Endothelial cell of umbilical vein (primary cell): ENCODE measurements around the gene AK4. TPM values are rescaled to one million over a fixed set of nuclear protein-coding genes. Genes with fewer than 3 reads are reported as not detected.

Experiments
- BruUV-seq: library from RNA; stranded (reverse); fragments of 400-500 nt; replicated peaks from 2 replicates; lab custom pipeline; 2021; lab: Mats Ljungman, UMichigan
- CTCF ChIA-PET: fragments of 300-600, 350-600 bp; sonication (Branson Sonifier 250); formaldehyde crosslinking; loops from one replicate; lab custom pipeline; 2021; ENCODE audit warnings: antibody characterized with exemption, inconsistent platforms; lab: Charles Lee
- POLR2A ChIA-PET: fragments of 300-600, 350-600 bp; sonication (Branson Sonifier 250); formaldehyde crosslinking; loops from one replicate; lab custom pipeline; 2021; ENCODE audit warnings: antibody characterized with exemption, inconsistent platforms; lab: Charles Lee
- DNase-seq: peaks from one replicate; pipeline ENCODE4 v3.0.0-alpha.2; 2011; ENCODE audit warnings: low read depth, low spot score
- FAIRE-seq: peaks from 2 replicates; lab custom pipeline; 2011; peaks lifted over from hg19 to GRCh38; lab: Jason Lieb, UNC
- H2AFZ ChIP-seq: 2 replicates; pipeline ENCODE4 v1.6.0; 2012; ENCODE audit warnings: low read depth, low read length, control low read depth, inconsistent platforms
- H3K27ac ChIP-seq: 2 replicates; pipeline ENCODE4 v1.5.1; 2011; ENCODE audit warnings: low read depth, mild to moderate bottlenecking, control low read depth, low read length, moderate library complexity; ENCODE audit not compliant: insufficient read depth
- H3K27me3 ChIP-seq, 2 experiments: 2 replicates each; pipeline versions ENCODE4 v1.6.0 to v1.6.1; 2011; ENCODE audit warnings: low read length in 2 of 2, mixed read lengths in 1 of 2; ENCODE audit not compliant: control insufficient read depth in 2 of 2, insufficient read depth in 2 of 2
- H3K36me3 ChIP-seq, 2 experiments: 2 replicates in 1 of 2; 3 replicates in 1 of 2; pipeline ENCODE4 v1.5.1; 2011; ENCODE audit warnings: low read length in 2 of 2, mild to moderate bottlenecking in 1 of 2, moderate library complexity in 1 of 2; ENCODE audit not compliant: control insufficient read depth in 2 of 2, insufficient read depth in 2 of 2; ENCODE audit errors: extremely low read depth in 1 of 2
- H3K4me1 ChIP-seq: 3 replicates; pipeline ENCODE4 v1.5.1; 2011; ENCODE audit warnings: mild to moderate bottlenecking, low read length; ENCODE audit not compliant: control insufficient read depth, insufficient read depth; ENCODE audit errors: extremely low read depth
- H3K4me2 ChIP-seq: 2 replicates; pipeline ENCODE4 v1.6.1; 2011; ENCODE audit warnings: low read length, control low read depth, mixed read lengths; ENCODE audit not compliant: insufficient read depth
- H3K4me3 ChIP-seq, 3 experiments: fragments of 200-600 bp in 1 of 3; sonication (generic), shearing (Covaris generic) in 1 of 3; replicated peaks in 1 of 3; 2 replicates each; pipeline ENCODE4 v1.5.1; 2011 to 2016; ENCODE audit warnings: control low read depth in 3 of 3, low read length in 3 of 3, mild to moderate bottlenecking in 2 of 3, inconsistent platforms in 1 of 3, low read depth in 1 of 3, moderate library complexity in 1 of 3; ENCODE audit not compliant: insufficient read depth in 1 of 3
- H3K79me2 ChIP-seq: 2 replicates; pipeline ENCODE4 v1.6.0; 2012; ENCODE audit warnings: low read length, inconsistent platforms; ENCODE audit not compliant: control insufficient read depth, insufficient read depth
- H3K9ac ChIP-seq: replicated peaks from 2 replicates; pipeline ENCODE3; 2011; ENCODE audit warnings: low read length, control low read depth; ENCODE audit not compliant: insufficient read depth; ENCODE audit errors: extremely low read depth
- H3K9me1 ChIP-seq: replicated peaks from 3 replicates; pipeline ENCODE4 v1.6.0; 2011; ENCODE audit warnings: mild to moderate bottlenecking, low read length; ENCODE audit not compliant: control insufficient read depth, insufficient read depth; ENCODE audit errors: extremely low read depth
- H3K9me3 ChIP-seq: replicated peaks from 2 replicates; pipeline ENCODE4 v1.5.1; 2012; ENCODE audit warnings: low read length, inconsistent platforms; ENCODE audit not compliant: control insufficient read depth, insufficient read depth
- H4K20me1 ChIP-seq: replicated peaks from 2 replicates; pipeline ENCODE3; 2011; ENCODE audit warnings: mild to moderate bottlenecking, low read length; ENCODE audit not compliant: control insufficient read depth, insufficient read depth; ENCODE audit errors: extremely low read depth
- EZH2 ChIP-seq: IDR thresholded peaks from 2 replicates; pipeline ENCODE4 v1.6.1; 2012; ENCODE audit warnings: borderline replicate concordance, low read depth, mild to moderate bottlenecking, moderate library complexity, low read length, inconsistent platforms; ENCODE audit not compliant: severe bottlenecking
- FOS ChIP-seq: IDR thresholded peaks from 2 replicates; pipeline ENCODE4 v1.6.1; 2011; ENCODE audit warnings: mild to moderate bottlenecking, low read length, moderate library complexity, borderline replicate concordance; ENCODE audit not compliant: insufficient read depth
- GATA2 ChIP-seq: IDR thresholded peaks from 2 replicates; pipeline ENCODE4 v1.7.0; 2011; ENCODE audit warnings: low read depth, mild to moderate bottlenecking, moderate library complexity, mixed read lengths, low read length; ENCODE audit not compliant: insufficient read length, insufficient read depth
- JUN ChIP-seq: IDR thresholded peaks from 2 replicates; pipeline ENCODE4 v1.6.1; 2011; ENCODE audit warnings: borderline replicate concordance, low read depth; ENCODE audit not compliant: insufficient read length, insufficient read depth
- MYC ChIP-seq: IDR thresholded peaks from one replicate; pipeline ENCODE4 v1.6.1; 2011; ENCODE audit warnings: mild to moderate bottlenecking, low read depth, low read length
- POLR2A ChIP-seq: IDR thresholded peaks from 2 replicates; pipeline ENCODE4 v1.6.1; 2012; ENCODE audit warnings: low read depth, mild to moderate bottlenecking, control low read depth, low read length
- POLR2AphosphoS5 ChIP-seq: IDR thresholded peaks from 2 replicates; pipeline ENCODE4 v1.6.1; 2012; ENCODE audit warnings: low read depth, mild to moderate bottlenecking, control low read depth, low read length, moderate library complexity; ENCODE audit not compliant: insufficient read depth
- dilution Hi-C: fragments of 300-500 bp; cut with MboI; formaldehyde crosslinking; loops from one replicate; pipeline ENCODE4 v1.15.0; 2019; ENCODE audit warnings: low sequenced_read_pairs; ENCODE audit not compliant: extremely low pct_ligation_motif_present
- intact Hi-C: fragments of 100-400 bp; cut with micrococcal nuclease; formaldehyde crosslinking; loops from one replicate; pipeline ENCODE4 v1.10.0; 2022
- polyA plus RNA-seq, 4 experiments: library from polyadenylated mRNA; depleted of rRNA in 3 of 4; stranded (reverse) in 3 of 4; unstranded in 1 of 4; fragments of >200 nt; gene quantifications; 2 replicates each; pipeline versions ENCODE4 v1.2.1 to v1.2.3, GENCODE V29; 2011 to 2012; ENCODE audit warnings: missing spikeins in 1 of 4
- total RNA-seq: library from RNA; stranded (reverse); gene quantifications from 2 replicates; pipeline ENCODE4 v1.2.3, GENCODE V29; 2021
- TF ChIP-seq, protein P1 (sequence below), 2 donors: IDR thresholded peaks; 1 replicate in 1 of 2; 2 replicates in 1 of 2; pipeline ENCODE4 v1.5.1; 2011; ENCODE audit warnings: low read length in 2 of 2, mild to moderate bottlenecking in 2 of 2, moderate library complexity in 2 of 2, control low read depth in 1 of 2, inconsistent platforms in 1 of 2, low read depth in 1 of 2; ENCODE audit not compliant: insufficient read depth in 1 of 2; ENCODE audit errors: extremely low read depth in 1 of 2
- TF ChIP-seq, protein P2 (sequence below): IDR thresholded peaks from 2 replicates; pipeline ENCODE4 v1.6.1; 2011; ENCODE audit not compliant: insufficient read depth, insufficient read length

Gene AK4
- total and polyA plus RNA-seq, 2 donors (not counting 3 experiments of a cell fraction or from before 2014, with no cell fraction given): 2.2 to 5.6 TPM

GRCh38 chr1:65255035-65255655 lies 107.1 kb downstream of the AK4 start:
- intact Hi-C loops: loop anchor here (1.0 kb wide), 1 partner anchor 432 kb away; no protein-coding TSS in a partner anchor
- DNase-seq (peak; percentile 50), FAIRE-seq (peak; percentile 76)
- Histone ChIP-seq H3K9ac (peak overlapping the region; percentile 69), H2AFZ (peak overlapping the region; percentile 86), H3K9me1 (no peaks in the 10 kb centered on the region), H3K4me2 (peak overlapping the region; percentile 82), H3K9me3 (no peaks in the 10 kb centered on the region), H3K27ac (no peak overlapping the region), H3K4me1 (peaks cover 13% of the 10 kb centered on the region), H4K20me1 (no peaks in the 10 kb centered on the region), H3K79me2 (no peaks in the 10 kb centered on the region), H3K27me3 (no peaks in the 10 kb centered on the region), H3K4me3 (peak overlapping the region; percentile 28 to 80 (median 70)), H3K36me3 (no peaks in the 10 kb centered on the region)
- TF ChIP-seq GATA2: no peak
- TF ChIP-seq POLR2A: no peak
- no peak for TF ChIP-seq EZH2
- ChIA-PET CTCF (interaction anchor here (0.7 to 3.7 kb wide), 10 partner anchors 8 to 433 kb away, joined by 3 to 24 read pairs (median 5); partner anchors contain the start of genes LEPR and LEPROT), POLR2A (interaction anchor here (1.8 kb wide), 1 partner anchor 165 kb away, joined by 5 read pairs; the partner anchor contains the start of genes LEPR and LEPROT)
- BruUV-seq: no TSS peak
- dilution Hi-C loops: no loop called here

- no peaks in the 10 kb centered on the region for H3K9me3 ChIP-seq
- peak overlapping the region; percentile 86 for H2AFZ ChIP-seq
- FAIRE-seq (peak; percentile 46), DNase-seq (no peak)
- H3K4me2 ChIP-seq: peak overlapping the region; percentile 82
- no peaks in the 10 kb centered on the region for H3K36me3 ChIP-seq
- no peaks in the 10 kb centered on the region for H3K79me2 ChIP-seq
- BruUV-seq: TSS peak; percentile 15
- ChIA-PET CTCF (interaction anchor here (2.2 to 3.7 kb wide), 3 partner anchors 10 to 432 kb away, joined by 14 to 24 read pairs (median 14); no protein-coding TSS in a partner anchor), POLR2A (interaction anchor here (1.8 kb wide), 1 partner anchor 164 kb away, joined by 5 read pairs; the partner anchor contains the start of genes LEPR and LEPROT)
- H3K4me3 ChIP-seq: no peak overlapping the region
- no peak overlapping the region for H3K27ac ChIP-seq
- H4K20me1 ChIP-seq: no peaks in the 10 kb centered on the region
- no peaks in the 10 kb centered on the region for H3K27me3 ChIP-seq
- no peak overlapping the region for H3K9ac ChIP-seq
- dilution Hi-C loops (no loop called here), intact Hi-C loops (loop anchor here (1.0 kb wide), 1 partner anchor 432 kb away; no protein-coding TSS in a partner anchor)
- TF ChIP-seq, protein P1, sequence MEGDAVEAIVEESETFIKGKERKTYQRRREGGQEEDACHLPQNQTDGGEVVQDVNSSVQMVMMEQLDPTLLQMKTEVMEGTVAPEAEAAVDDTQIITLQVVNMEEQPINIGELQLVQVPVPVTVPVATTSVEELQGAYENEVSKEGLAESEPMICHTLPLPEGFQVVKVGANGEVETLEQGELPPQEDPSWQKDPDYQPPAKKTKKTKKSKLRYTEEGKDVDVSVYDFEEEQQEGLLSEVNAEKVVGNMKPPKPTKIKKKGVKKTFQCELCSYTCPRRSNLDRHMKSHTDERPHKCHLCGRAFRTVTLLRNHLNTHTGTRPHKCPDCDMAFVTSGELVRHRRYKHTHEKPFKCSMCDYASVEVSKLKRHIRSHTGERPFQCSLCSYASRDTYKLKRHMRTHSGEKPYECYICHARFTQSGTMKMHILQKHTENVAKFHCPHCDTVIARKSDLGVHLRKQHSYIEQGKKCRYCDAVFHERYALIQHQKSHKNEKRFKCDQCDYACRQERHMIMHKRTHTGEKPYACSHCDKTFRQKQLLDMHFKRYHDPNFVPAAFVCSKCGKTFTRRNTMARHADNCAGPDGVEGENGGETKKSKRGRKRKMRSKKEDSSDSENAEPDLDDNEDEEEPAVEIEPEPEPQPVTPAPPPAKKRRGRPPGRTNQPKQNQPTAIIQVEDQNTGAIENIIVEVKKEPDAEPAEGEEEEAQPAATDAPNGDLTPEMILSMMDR (IDR thresholded peaks at IDR 0.05; ENCODE audit: extremely low read depth in 1 of 2, insufficient read depth in 1 of 2, low read depth in 1 of 2, low read length in 2 of 2): no peak
- TF ChIP-seq, protein P2, sequence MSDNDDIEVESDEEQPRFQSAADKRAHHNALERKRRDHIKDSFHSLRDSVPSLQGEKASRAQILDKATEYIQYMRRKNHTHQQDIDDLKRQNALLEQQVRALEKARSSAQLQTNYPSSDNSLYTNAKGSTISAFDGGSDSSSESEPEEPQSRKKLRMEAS: no peak
- TF ChIP-seq POLR2AphosphoS5: no peak
- no peak for TF ChIP-seq MYC
- no peak for TF ChIP-seq GATA2
- no peak for TF ChIP-seq POLR2A
- no peak for TF ChIP-seq EZH2
- TF ChIP-seq JUN: no peak
- TF ChIP-seq FOS: no peak
- H3K4me1 ChIP-seq: peaks cover 13% of the 10 kb centered on the region
- no peaks in the 10 kb centered on the region for H3K9me1 ChIP-seq
Measured at GRCh38 chr1:65255656-65256050, 107.7 kb downstream of the AK4 start.
